ENCODE results near the gene PRRC2B. TPM values are rescaled to one million over a fixed set of nuclear protein-coding genes. Genes with fewer than 3 reads are reported as not detected.

The PRRC2B gene
- total and polyA plus RNA-seq, 2 of the 13 experiments (the other 11 are each of a cell fraction or from before 2014, with no cell fraction given) = 20.8 to 37.4 TPM

GRCh38 chr9:131432050-131432449 lies 38.2 kb downstream of the PRRC2B start (continued):
- TF ChIP-seq NFYB (CRISPR knock-in tag; IDR thresholded peaks at IDR 0.05) = no peak
- TF ChIP-seq IKZF5 (CRISPR knock-in tag; IDR thresholded peaks at IDR 0.05) = no peak

GRCh38 chr9:131432597-131433301 lies 38.9 kb downstream of the PRRC2B start:
- POLR2A ChIA-PET = no interaction called here
- no peak overlapping the region for H3K9ac ChIP-seq (ENCODE audit: insufficient read depth, low read depth, low read length)
- H3K27me3 ChIP-seq (ENCODE audit: control insufficient read depth in 1 of 2, insufficient read depth in 2 of 2, low read length in 2 of 2) = no peaks in the 10 kb centered on the region
- CTCF ChIA-PET (ENCODE audit: low intra/inter-chr PET ratio, low total read pairs) = no interaction called here
- FAIRE-seq (no peak), DNase-seq (ENCODE audit: low spot score) (no peak), ATAC-seq (no peak)
- WGBS (ENCODE audit: low lambda C conversion rate) = 98% methylated on average over 15 of the region's 15 CpGs
- H4K20me1 ChIP-seq (ENCODE audit: insufficient read depth, low read length) = peaks cover 40% of the 10 kb centered on the region
- in situ Hi-C loops (cut with HindIII; ENCODE audit: extremely low pct_ligation_motif_present, low pct_unique_long_range_greater_than_20kb) = no loop called here
- H3K4me1 ChIP-seq (ENCODE audit: insufficient read depth, low read length) = no peaks in the 10 kb centered on the region
- H3K27ac ChIP-seq (ENCODE audit: extremely low read length, insufficient read depth, low read length) = no peak overlapping the region
- H3K4me2 ChIP-seq (ENCODE audit: low read depth, low read length) = no peak overlapping the region
- no peaks in the 10 kb centered on the region for H3K9me3 ChIP-seq (ENCODE audit: low read length)
- TF ChIP-seq ZBTB7A (CRISPR knock-in tag; IDR thresholded peaks at IDR 0.05) (no peak), JARID2 (CRISPR knock-in tag; IDR thresholded peaks at IDR 0.05; ENCODE audit: insufficient replicate concordance) (no peak), ZNF333 (CRISPR knock-in tag; IDR thresholded peaks at IDR 0.05; ENCODE audit: borderline replicate concordance) (no peak), ZNF407 (CRISPR knock-in tag; IDR thresholded peaks at IDR 0.05; ENCODE audit: not compliant biosample characterization) (no peak), ZNF10 (CRISPR knock-in tag; IDR thresholded peaks at IDR 0.05; ENCODE audit: borderline replicate concordance, low read depth) (no peak)
- H3K4me3 ChIP-seq (replicated peaks in 1 of 3; ENCODE audit: insufficient read depth in 1 of 3, low read depth in 2 of 3, low read length in 3 of 3) = no peak overlapping the region
- no peak overlapping the region for H2AFZ ChIP-seq (ENCODE audit: low read length)
- H3K79me2 ChIP-seq (ENCODE audit: insufficient read depth, low read length) = peaks cover 51% of the 10 kb centered on the region
- H3K36me3 ChIP-seq (replicated peaks in 1 of 2; ENCODE audit: control insufficient read depth in 1 of 2, insufficient read depth in 2 of 2, low read length in 2 of 2) = peaks cover 30 to 62% of the 10 kb centered on the region in 2 experiments
- intact Hi-C loops (cut with micrococcal nuclease; ENCODE audit: unreplicated experiment) = no loop called here
- BruUV-seq (replicated peaks) = no TSS peak
